Left ventricle myocardium superior (tissue), 1 donor: Measurements from ENCODE around the gene TM6SF1. TPM values are rescaled to one million over a fixed set of nuclear protein-coding genes. Genes with fewer than 3 reads are reported as not detected.
"Not testable (repeated sequence)": the region's sequence is repeated elsewhere in the genome, so short reads cannot be mapped to it uniquely, and the experiment has no call there.

Experiments
- ATAC-seq: fragments of 200-7000 bp; cut with Tn5 transposase; one replicate; pipeline ENCODE4 v1.9.1; 2020; ENCODE audit warnings: mild to moderate bottlenecking, moderate library complexity
- DNase-seq: peaks from one replicate; pipeline ENCODE4 v3.0.0-alpha.2; 2020
- intact Hi-C: fragments of 100-400 bp; cut with micrococcal nuclease; formaldehyde crosslinking; loops from one replicate; pipeline ENCODE4 v1.11.0; 2022
- total RNA-seq: library from RNA; stranded (reverse); fragmentation: NEBNext Ultra II Directional; extraction: Animal tissue kit (Norgen Biotek cat#: 25700); gene quantifications from one replicate; pipeline ENCODE4 v1.2.1, GENCODE V29; 2021
- donor health status: DM: no; HTN: yes; CAD: no; lungs with severe emphysema.

TM6SF1 gene
- total RNA-seq, 1 donor from 2014 or later = 6.5 TPM

GRCh38 chr15:83112956-83113299 is 5.5 kb downstream of the TM6SF1 start:
- intact Hi-C loops = no loop called here

GRCh38 chr15:83113881-83114674 is 6.6 kb downstream of the TM6SF1 start:
- DNase-seq (no peak), ATAC-seq (no peak)
- intact Hi-C loops = no loop called here

More at GRCh38 chr15:83112956-83113299, 5.5 kb downstream of the TM6SF1 start:
- peak; percentile 32 for ATAC-seq
- DNase-seq = peak; percentile 44

- intact Hi-C loops = no loop called here
- ATAC-seq = no peak
- DNase-seq = no peak
These were observed 7.4 kb downstream of the TM6SF1 start for GRCh38 chr15:83114856-83115255.

- ATAC-seq = no peak
These were observed 8.0 kb downstream of the TM6SF1 start for GRCh38 chr15:83115410-83115809.

GRCh38 chr15:83115831-83116565 is 8.6 kb downstream of the TM6SF1 start:
- DNase-seq (no peak), ATAC-seq (no peak)
- intact Hi-C loops = no loop called here

More at GRCh38 chr15:83115410-83115809, 8.0 kb downstream of the TM6SF1 start:
- intact Hi-C loops = no loop called here
- DNase-seq = no peak

- no peak for DNase-seq
- intact Hi-C loops = no loop called here
These were observed 10.9 kb downstream of the TM6SF1 start for GRCh38 chr15:83118291-83118827.

GRCh38 chr15:83118968-83119367 is 11.5 kb downstream of the TM6SF1 start:
- intact Hi-C loops = no loop called here
- DNase-seq (no peak), ATAC-seq (no peak)

More at GRCh38 chr15:83118291-83118827, 10.9 kb downstream of the TM6SF1 start:
- no peak for ATAC-seq

GRCh38 chr15:83119968-83120581 is 12.6 kb downstream of the TM6SF1 start:
- ATAC-seq (no peak), DNase-seq (no peak)
- intact Hi-C loops = no loop called here

- intact Hi-C loops = no loop called here
- no peak for ATAC-seq
- no peak for DNase-seq
These were observed 16.1 kb downstream of the TM6SF1 start for GRCh38 chr15:83123529-83123928.

- intact Hi-C loops = no loop called here
- ATAC-seq (no peak), DNase-seq (no peak)
These were observed 20.2 kb downstream of the TM6SF1 start for GRCh38 chr15:83127547-83128150.

- ATAC-seq = no peak
- DNase-seq = no peak
- intact Hi-C loops = no loop called here
These were observed 22.3 kb downstream of the TM6SF1 start for GRCh38 chr15:83129791-83130190.

GRCh38 chr15:83132861-83133523 is 25.5 kb downstream of the TM6SF1 start:
- DNase-seq = no peak
- intact Hi-C loops = no loop called here
- no peak for ATAC-seq

GRCh38 chr15:83142151-83142550 is 34.7 kb downstream of the TM6SF1 start:
- intact Hi-C loops, ATAC-seq, DNase-seq: not testable (repeated sequence)

- DNase-seq = no peak
- intact Hi-C loops = no loop called here
- no peak for ATAC-seq
These were observed 37.3 kb downstream of the TM6SF1 start for GRCh38 chr15:83144771-83145170.

- intact Hi-C loops = no loop called here
- DNase-seq (no peak), ATAC-seq (no peak)
These were observed 45.8 kb downstream of the TM6SF1 start for GRCh38 chr15:83153288-83153687.

- DNase-seq (no peak), ATAC-seq (no peak)
- intact Hi-C loops = no loop called here
These were observed 48.5 kb downstream of the TM6SF1 start for GRCh38 chr15:83155942-83156341.

GRCh38 chr15:83158393-83158792 is 50.9 kb downstream of the TM6SF1 start:
- intact Hi-C loops = no loop called here

GRCh38 chr15:83160741-83161140 is 53.3 kb downstream of the TM6SF1 start:
- intact Hi-C loops = no loop called here
- ATAC-seq (no peak), DNase-seq (no peak)

More at GRCh38 chr15:83158393-83158792, 50.9 kb downstream of the TM6SF1 start:
- DNase-seq = no peak
- no peak for ATAC-seq

- ATAC-seq (no peak), DNase-seq (no peak)
- intact Hi-C loops = no loop called here
These were observed 55.6 kb downstream of the TM6SF1 start for GRCh38 chr15:83163032-83163431.
